ENCODE measurements around the gene FOXRED1.

GRCh38 chr11:126308271-126308671 lies 39.3 kb downstream of the FOXRED1 start:
- TF ChIP-seq POLR2A (IDR thresholded peaks at IDR 0.05; ENCODE audit: low read depth, low read length) (no peak), TAF1 (IDR thresholded peaks at IDR 0.05; ENCODE audit: borderline replicate concordance, low read depth, low read length) (no peak)
